B cell (primary cell): Measurements from ENCODE around the gene NPR2. TPM values are rescaled to one million over a fixed set of nuclear protein-coding genes. Genes with fewer than 3 reads are reported as not detected.
A peak's percentile ranks its signal among the peaks of the same experiment; 100 is the strongest.

Source experiments
- ATAC-seq: fragments of 200-7000 bp; cut with Tn5 transposase; one replicate; pipeline ENCODE4 v1.10.0; 2021; ENCODE audit warnings: low read depth, mild to moderate bottlenecking, moderate number of reproducible peaks, moderate library complexity
- CTCF ChIA-PET: fragments of 350-600 bp; sonication (Branson Sonifier 250); formaldehyde crosslinking; loops from one replicate; lab custom pipeline; 2021; ENCODE audit warnings: antibody characterized with exemption, inconsistent platforms; lab: Charles Lee
- POLR2A ChIA-PET: fragments of 350-600 bp; sonication (Branson Sonifier 250); formaldehyde crosslinking; loops from one replicate; lab custom pipeline; 2021; ENCODE audit warnings: antibody characterized with exemption; lab: Charles Lee
- DNase-seq: peaks from one replicate; pipeline ENCODE4 v3.0.0; 2013
- H2AFZ ChIP-seq: 2 replicates; pipeline ENCODE4 v1.6.1; 2012; ENCODE audit warnings: mild to moderate bottlenecking, low read depth, low read length; ENCODE audit not compliant: insufficient read depth, poor library complexity, severe bottlenecking
- H3K27ac ChIP-seq, 2 donors: 1 replicate in 1 of 2; 2 replicates in 1 of 2; pipeline ENCODE4 v1.5.1; 2012 to 2013; ENCODE audit warnings: low read length in 2 of 2, mild to moderate bottlenecking in 2 of 2, moderate library complexity in 1 of 2
- H3K27me3 ChIP-seq, 4 experiments: fragments of 200-600 bp in 1 of 4; sonication (generic) in 1 of 4; replicated peaks in 1 of 4; 1 replicate in 2 of 4; 2 replicates in 2 of 4; pipeline versions ENCODE4 v1.6.1 to v1.7.0; 2013 to 2016; ENCODE audit warnings: low read length in 3 of 4, mild to moderate bottlenecking in 2 of 4, mixed read lengths in 1 of 4, moderate library complexity in 1 of 4; ENCODE audit not compliant: insufficient read depth in 4 of 4, control insufficient read depth in 3 of 4; ENCODE audit errors: control extremely low read depth in 1 of 4
- H3K36me3 ChIP-seq, 2 experiments: replicated peaks in 1 of 2; 1 replicate in 1 of 2; 2 replicates in 1 of 2; pipeline versions ENCODE4 v1.6.1 to v1.7.1; 2013; ENCODE audit warnings: low read length in 1 of 2; ENCODE audit not compliant: insufficient read depth in 2 of 2, control insufficient read depth in 1 of 2; ENCODE audit errors: control extremely low read depth in 1 of 2, extremely low read depth in 1 of 2
- H3K4me1 ChIP-seq, 2 donors: fragments of 200-600 bp in 1 of 2; sonication (generic) in 1 of 2; 1 replicate in 1 of 2; 2 replicates in 1 of 2; pipeline versions ENCODE4 v1.5.1 to v1.6.1; 2013 to 2017; ENCODE audit warnings: low read length in 2 of 2; ENCODE audit not compliant: control insufficient read depth in 2 of 2, insufficient read depth in 2 of 2
- H3K4me2 ChIP-seq: replicated peaks from 2 replicates; pipeline ENCODE3; 2012; ENCODE audit warnings: mild to moderate bottlenecking, low read depth, low read length; ENCODE audit not compliant: poor library complexity, severe bottlenecking
- H3K4me3 ChIP-seq, 5 experiments: fragments of 200-600 bp in 1 of 5; sonication (generic) in 1 of 5; 1 replicate in 3 of 5; 2 replicates in 2 of 5; pipeline versions ENCODE4 v1.5.1 to v1.7.0; 2011 to 2016; ENCODE audit warnings: low read length in 4 of 5, mild to moderate bottlenecking in 4 of 5, low read depth in 2 of 5, control low read depth in 1 of 5, moderate library complexity in 1 of 5; ENCODE audit not compliant: insufficient read depth in 1 of 5; ENCODE audit errors: control extremely low read depth in 1 of 5, extremely low read depth in 1 of 5
- H3K79me2 ChIP-seq: fragments of 200-600 bp; sonication (generic); one replicate; pipeline ENCODE4 v1.6.0; 2016; ENCODE audit warnings: low read length; ENCODE audit not compliant: control insufficient read depth, insufficient read depth
- H3K9ac ChIP-seq: fragments of 200-600 bp; sonication (generic); 2 replicates; pipeline ENCODE4 v1.6.1; 2017; ENCODE audit warnings: mild to moderate bottlenecking, low read length, moderate library complexity
- H3K9me3 ChIP-seq, 3 donors: one replicate each; pipeline versions ENCODE4 v1.6.1 to v1.7.1; 2013; ENCODE audit warnings: low read length in 2 of 3; ENCODE audit not compliant: control insufficient read depth in 2 of 3, insufficient read depth in 1 of 3; ENCODE audit errors: control extremely low read depth in 1 of 3
- H4K20me1 ChIP-seq: 2 replicates; pipeline ENCODE4 v1.6.0; 2012; ENCODE audit warnings: mild to moderate bottlenecking, low read length; ENCODE audit not compliant: insufficient read depth, control insufficient read depth, poor library complexity, severe bottlenecking
- H3K27ac Mint-ChIP-seq: one replicate; pipeline ENCODE4 v1.8.0; 2021; ENCODE audit warnings: mixed read lengths
- H3K27me3 Mint-ChIP-seq: one replicate; pipeline ENCODE4 v1.8.0; 2021; ENCODE audit warnings: mixed read lengths
- H3K4me1 Mint-ChIP-seq: one replicate; pipeline ENCODE4 v1.8.0; 2021; ENCODE audit warnings: mixed read lengths
- H3K4me3 Mint-ChIP-seq: one replicate; pipeline ENCODE4 v1.8.0; 2021; ENCODE audit warnings: mixed read lengths
- H3K9me3 Mint-ChIP-seq: one replicate; pipeline ENCODE4 v1.8.0; 2022; ENCODE audit warnings: mixed read lengths; ENCODE audit not compliant: insufficient read depth
- EZH2 ChIP-seq: IDR thresholded peaks from 2 replicates; pipeline ENCODE4 v1.6.1; 2012; ENCODE audit warnings: borderline replicate concordance, low read depth, mild to moderate bottlenecking, moderate library complexity, low read length; ENCODE audit not compliant: insufficient read depth, poor library complexity, severe bottlenecking
- WGBS: methylation state at CpG from one replicate; pipeline ENCODE4 v1.1.5; 2013; ENCODE audit warnings: missing lambda C conversion rate; ENCODE audit not compliant: insufficient coverage; 5-methylcytosine and 5-hydroxymethylcytosine counted together
- intact Hi-C: fragments of 100-400 bp; cut with micrococcal nuclease; formaldehyde crosslinking; loops from one replicate; pipeline ENCODE4 v1.10.0; 2022
- polyA plus RNA-seq: library from polyadenylated mRNA; depleted of rRNA; stranded (reverse); fragments of >200 nt; gene quantifications from 2 replicates; pipeline ENCODE4 v1.2.3, GENCODE V29; 2012
- total RNA-seq, 2 donors: library from RNA; stranded (reverse); fragments of 120-200 nt in 1 of 2; gene quantifications; 1 replicate in 1 of 2; 2 replicates in 1 of 2; pipeline versions ENCODE4 v1.2.3 to v1.2.4, GENCODE V29; 2013 to 2022
- TF ChIP-seq, protein P1 (sequence below): fragments of 200-600 bp; IDR thresholded peaks from one replicate; pipeline ENCODE4 v1.8.0; 2022; ENCODE audit warnings: antibody characterized with exemption, mild to moderate bottlenecking

NPR2 gene
- total and polyA plus RNA-seq, 2 donors (not counting 1 experiment from before 2014, with no cell fraction given): 7.6 to 8.0 TPM

- ATAC-seq (no peak), DNase-seq (peak; percentile 45)
- ChIA-PET CTCF (interaction anchor here (1.3 to 3.3 kb wide), 3 partner anchors 16 to 39 kb away, joined by 6 to 17 read pairs (median 10); no protein-coding TSS in a partner anchor), POLR2A (interaction anchor here (0.7 kb wide), 1 partner anchor 146 kb away, joined by 3 read pairs; no protein-coding TSS in a partner anchor)
- H3K4me2 ChIP-seq: peak overlapping the region; percentile 35
- H3K4me3 Mint-ChIP-seq: no peak overlapping the region
- H3K27ac ChIP-seq: no peak overlapping the region
- peaks cover 63 to 72% of the 10 kb centered on the region in 2 donors for H3K4me1 ChIP-seq
- no peak overlapping the region for H3K9ac ChIP-seq
- H3K27me3 Mint-ChIP-seq: no peaks in the 10 kb centered on the region
- no peak for TF ChIP-seq EZH2
- TF ChIP-seq, protein P1, sequence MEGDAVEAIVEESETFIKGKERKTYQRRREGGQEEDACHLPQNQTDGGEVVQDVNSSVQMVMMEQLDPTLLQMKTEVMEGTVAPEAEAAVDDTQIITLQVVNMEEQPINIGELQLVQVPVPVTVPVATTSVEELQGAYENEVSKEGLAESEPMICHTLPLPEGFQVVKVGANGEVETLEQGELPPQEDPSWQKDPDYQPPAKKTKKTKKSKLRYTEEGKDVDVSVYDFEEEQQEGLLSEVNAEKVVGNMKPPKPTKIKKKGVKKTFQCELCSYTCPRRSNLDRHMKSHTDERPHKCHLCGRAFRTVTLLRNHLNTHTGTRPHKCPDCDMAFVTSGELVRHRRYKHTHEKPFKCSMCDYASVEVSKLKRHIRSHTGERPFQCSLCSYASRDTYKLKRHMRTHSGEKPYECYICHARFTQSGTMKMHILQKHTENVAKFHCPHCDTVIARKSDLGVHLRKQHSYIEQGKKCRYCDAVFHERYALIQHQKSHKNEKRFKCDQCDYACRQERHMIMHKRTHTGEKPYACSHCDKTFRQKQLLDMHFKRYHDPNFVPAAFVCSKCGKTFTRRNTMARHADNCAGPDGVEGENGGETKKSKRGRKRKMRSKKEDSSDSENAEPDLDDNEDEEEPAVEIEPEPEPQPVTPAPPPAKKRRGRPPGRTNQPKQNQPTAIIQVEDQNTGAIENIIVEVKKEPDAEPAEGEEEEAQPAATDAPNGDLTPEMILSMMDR: no peak
- no peak overlapping the region for H3K4me3 ChIP-seq
- H3K27ac Mint-ChIP-seq: no peak overlapping the region
- peaks cover 65% of the 10 kb centered on the region for H3K4me1 Mint-ChIP-seq
- intact Hi-C loops: no loop called here
- H3K36me3 ChIP-seq: no peaks in the 10 kb centered on the region
- WGBS: 49% methylated on average over 3 of the region's 3 CpGs
- no peaks in the 10 kb centered on the region for H3K27me3 ChIP-seq
- no peaks in the 10 kb centered on the region for H4K20me1 ChIP-seq
- no peak overlapping the region for H2AFZ ChIP-seq
- H3K9me3 Mint-ChIP-seq: no peaks in the 10 kb centered on the region
- peaks cover 3% of the 10 kb centered on the region for H3K79me2 ChIP-seq
- H3K9me3 ChIP-seq: no peaks in the 10 kb centered on the region
These were observed 51.4 kb downstream of the NPR2 start for GRCh38 chr9:35842795-35843194.

DNA sequence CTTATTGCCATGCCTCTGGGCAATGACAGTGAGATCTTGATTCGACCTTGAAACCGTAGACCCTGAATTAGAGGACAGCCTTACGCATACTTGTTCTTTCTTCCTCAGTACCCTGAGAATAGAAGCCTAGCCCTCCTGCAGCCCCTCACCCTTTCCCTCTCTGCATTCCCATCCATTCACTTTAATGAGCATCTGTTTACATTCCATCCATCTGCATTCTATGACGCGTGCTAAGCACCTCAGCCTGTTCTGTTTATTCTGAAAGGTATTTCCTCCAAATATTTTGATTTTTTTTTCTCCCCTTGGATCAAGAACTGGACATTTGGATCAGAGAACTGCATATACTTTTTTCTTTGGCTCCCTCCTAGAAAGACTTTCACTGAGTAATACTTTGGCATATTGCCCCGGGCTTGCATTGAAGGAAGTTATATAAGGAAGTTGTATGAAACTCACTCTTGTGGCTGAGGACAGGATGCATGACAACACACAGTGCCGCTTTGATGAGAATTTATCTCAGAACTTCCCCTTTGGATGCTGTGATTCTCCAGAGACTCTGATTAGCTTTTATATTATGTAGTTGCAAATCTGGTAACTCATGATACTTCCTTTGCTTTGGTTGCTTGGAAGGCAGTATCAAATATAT lies 53.4 kb downstream of the NPR2 start:
- Mint-ChIP-seq H3K4me3 (peak overlapping the region; percentile 29), H3K9me3 (no peaks in the 10 kb centered on the region), H3K4me1 (peaks cover 76% of the 10 kb centered on the region), H3K27me3 (no peaks in the 10 kb centered on the region), H3K27ac (peak overlapping the region; percentile 23)
- 66% methylated on average over 5 of the region's 7 CpGs for WGBS
- Histone ChIP-seq H3K27me3 (no peaks in the 10 kb centered on the region), H3K79me2 (no peaks in the 10 kb centered on the region), H3K4me1 (peaks cover 72 to 82% of the 10 kb centered on the region in 2 donors), H2AFZ (no peak overlapping the region), H3K9ac (no peak overlapping the region), H3K9me3 (no peaks in the 10 kb centered on the region), H3K4me3 (peak overlapping the region in 1 of 5 experiments; percentile 21), H3K27ac (peak overlapping the region in 1 of 2 donors; percentile 11), H4K20me1 (no peaks in the 10 kb centered on the region), H3K36me3 (no peaks in the 10 kb centered on the region), H3K4me2 (peak overlapping the region; percentile 68)
- DNase-seq (peak; percentile 84), ATAC-seq (peak; percentile 75)
- TF ChIP-seq, protein P1: no peak
- no peak for TF ChIP-seq EZH2
- ChIA-PET CTCF (interaction anchor here (1.0 to 3.3 kb wide), 8 partner anchors 9 to 110 kb away, joined by 3 to 17 read pairs (median 5); partner anchors contain the start of genes FAM221B, HINT2 and TMEM8B), POLR2A (interaction anchor here (1.2 kb wide), 1 partner anchor 30 kb away, joined by 3 read pairs; the partner anchor contains the start of gene HINT2)
- intact Hi-C loops: loop anchor here (2.0 to 5.0 kb wide), 2 partner anchors 16 to 38 kb away; partner anchors contain the start of genes FAM221B and TMEM8B
